H9 (cell line): Measurements from ENCODE around the gene N4BP2. TPM values are rescaled to one million over a fixed set of nuclear protein-coding genes. Genes with fewer than 3 reads are reported as not detected.

Experiments used
- DNase-seq: peaks from one replicate; pipeline ENCODE4 v3.0.0-alpha.2; 2017
- H2AFZ ChIP-seq: one replicate; pipeline ENCODE4 v1.6.1; 2013; ENCODE audit warnings: mild to moderate bottlenecking, low read length, control low read depth, moderate library complexity
- H2AK5ac ChIP-seq: 2 replicates; pipeline ENCODE4 v1.6.1; 2013; ENCODE audit warnings: low read length, control low read depth, mixed read lengths; ENCODE audit not compliant: insufficient read length
- H2BK120ac ChIP-seq: one replicate; pipeline ENCODE4 v1.6.1; 2013; ENCODE audit warnings: low read depth, mild to moderate bottlenecking, low read length, control low read depth, inconsistent platforms; ENCODE audit not compliant: poor library complexity, severe bottlenecking
- H2BK12ac ChIP-seq: 2 replicates; pipeline ENCODE4 v1.6.1; 2013; ENCODE audit warnings: low read length, control low read depth, mixed read lengths, low read depth; ENCODE audit not compliant: insufficient read length
- H2BK15ac ChIP-seq: 2 replicates; pipeline ENCODE4 v1.6.1; 2013; ENCODE audit warnings: low read depth, low read length, control low read depth
- H2BK20ac ChIP-seq: one replicate; pipeline ENCODE4 v1.6.1; 2013; ENCODE audit warnings: low read depth, mild to moderate bottlenecking, low read length, control low read depth, inconsistent platforms; ENCODE audit not compliant: poor library complexity, severe bottlenecking
- H2BK5ac ChIP-seq: 2 replicates; pipeline ENCODE4 v1.6.1; 2013; ENCODE audit warnings: low read length, control low read depth, mixed read lengths; ENCODE audit not compliant: insufficient read length
- H3K14ac ChIP-seq: 2 replicates; pipeline ENCODE4 v1.6.1; 2013; ENCODE audit warnings: low read length, control low read depth; ENCODE audit not compliant: insufficient read depth
- H3K18ac ChIP-seq: 2 replicates; pipeline ENCODE4 v1.6.1; 2013; ENCODE audit warnings: low read depth, mild to moderate bottlenecking, mixed read lengths, low read length, control low read depth; ENCODE audit not compliant: insufficient read length
- H3K23ac ChIP-seq: 2 replicates; pipeline ENCODE4 v1.6.1; 2013; ENCODE audit warnings: low read length, control low read depth, mixed read lengths, low read depth; ENCODE audit not compliant: insufficient read length
- H3K23me2 ChIP-seq: 2 replicates; pipeline ENCODE4 v1.6.1; 2013; ENCODE audit warnings: low read depth, mild to moderate bottlenecking, mixed read lengths, low read length, control low read depth; ENCODE audit not compliant: insufficient read length, poor library complexity, severe bottlenecking
- H3K27ac ChIP-seq: 2 replicates; pipeline ENCODE4 v1.5.1; 2013; ENCODE audit warnings: low read length, control low read depth, mixed read lengths, low read depth; ENCODE audit not compliant: insufficient read length
- H3K27me3 ChIP-seq: 2 replicates; pipeline ENCODE4 v1.6.1; 2013; ENCODE audit warnings: low read length, control low read depth, inconsistent platforms; ENCODE audit not compliant: insufficient read depth
- H3K4ac ChIP-seq: 2 replicates; pipeline ENCODE4 v1.6.1; 2013; ENCODE audit warnings: low read depth, mild to moderate bottlenecking, control low read depth, inconsistent platforms, low read length, moderate library complexity
- H3K4me1 ChIP-seq: 2 replicates; pipeline ENCODE4 v1.6.1; 2013; ENCODE audit warnings: low read length, control low read depth, inconsistent platforms; ENCODE audit not compliant: insufficient read depth
- H3K4me2 ChIP-seq: 2 replicates; pipeline ENCODE4 v1.6.1; 2013; ENCODE audit warnings: low read length, control low read depth, mixed read lengths; ENCODE audit not compliant: insufficient read length, insufficient read depth
- H3K56ac ChIP-seq: 2 replicates; pipeline ENCODE4 v1.6.1; 2013; ENCODE audit warnings: low read depth, mild to moderate bottlenecking, mixed read lengths, low read length, control low read depth; ENCODE audit not compliant: insufficient read length
- H3K79me1 ChIP-seq: 2 replicates; pipeline ENCODE4 v1.6.1; 2013; ENCODE audit warnings: low read depth, mild to moderate bottlenecking, moderate library complexity, low read length, control low read depth, inconsistent platforms; ENCODE audit not compliant: insufficient read depth, poor library complexity, severe bottlenecking
- H3K79me2 ChIP-seq: 2 replicates; pipeline ENCODE4 v1.6.1; 2013; ENCODE audit warnings: low read length, control low read depth, inconsistent platforms; ENCODE audit not compliant: insufficient read depth
- H3K9ac ChIP-seq: 2 replicates; pipeline ENCODE4 v1.6.1; 2013; ENCODE audit warnings: low read length, control low read depth, mixed read lengths; ENCODE audit not compliant: insufficient read length; ENCODE audit errors: extremely low read depth
- H3K9me3 ChIP-seq: one replicate; pipeline ENCODE4 v1.6.1; 2013; ENCODE audit warnings: low read depth, low read length, inconsistent platforms; ENCODE audit not compliant: control insufficient read depth
- H3T11ph ChIP-seq: one replicate; pipeline ENCODE4 v1.6.1; 2013; ENCODE audit warnings: mild to moderate bottlenecking, low read length, control low read depth, inconsistent platforms
- H4K20me1 ChIP-seq: one replicate; pipeline ENCODE4 v1.6.1; 2013; ENCODE audit not compliant: control insufficient read depth, insufficient read length, insufficient read depth
- H4K5ac ChIP-seq: 2 replicates; pipeline ENCODE4 v1.6.1; 2013; ENCODE audit warnings: low read depth, mild to moderate bottlenecking, mixed read lengths, low read length, control low read depth; ENCODE audit not compliant: insufficient read length
- H4K8ac ChIP-seq: replicated peaks from 2 replicates; pipeline ENCODE4 v1.6.1; 2013; ENCODE audit warnings: low read length, control low read depth, mixed read lengths, low read depth; ENCODE audit not compliant: insufficient read length
- H4K91ac ChIP-seq: 2 replicates; pipeline ENCODE4 v1.6.1; 2013; ENCODE audit warnings: low read depth, mild to moderate bottlenecking, moderate library complexity, mixed read lengths, low read length, control low read depth; ENCODE audit not compliant: insufficient read length
- H3K27ac Mint-ChIP-seq, 3 experiments: 2 replicates in 2 of 3; 3 replicates in 1 of 3; pipeline ENCODE4 v1.8.0; 2020 to 2021; ENCODE audit warnings: mixed read lengths in 3 of 3, mild to moderate bottlenecking in 1 of 3, moderate library complexity in 1 of 3
- H3K27me3 Mint-ChIP-seq: 2 replicates; pipeline ENCODE4 v1.8.0; 2021; ENCODE audit warnings: low read depth, mild to moderate bottlenecking, moderate library complexity, mixed read lengths
- H3K36me3 Mint-ChIP-seq, 3 experiments: 2 replicates in 2 of 3; 3 replicates in 1 of 3; pipeline ENCODE4 v1.8.0; 2020 to 2021; ENCODE audit warnings: low read depth in 3 of 3, mixed read lengths in 3 of 3; ENCODE audit not compliant: insufficient read depth in 1 of 3
- H3K4me1 Mint-ChIP-seq, 2 experiments: 2 replicates each; pipeline ENCODE4 v1.8.0; 2020; ENCODE audit warnings: mixed read lengths in 2 of 2
- H3K4me3 Mint-ChIP-seq, 2 experiments: 2 replicates in 1 of 2; 3 replicates in 1 of 2; pipeline ENCODE4 v1.8.0; 2020 to 2021; ENCODE audit warnings: mild to moderate bottlenecking in 2 of 2, mixed read lengths in 2 of 2, moderate library complexity in 1 of 2
- H3K9me3 Mint-ChIP-seq, 2 experiments: 2 replicates in 1 of 2; 3 replicates in 1 of 2; pipeline ENCODE4 v1.8.0; 2020; ENCODE audit warnings: mild to moderate bottlenecking in 2 of 2, mixed read lengths in 2 of 2, moderate library complexity in 1 of 2
- WGBS: extraction: QIAGEN DNeasy Blood & Tissue Kit; methylation state at CpG from one replicate; pipeline ENCODE4 v1.1.7; 2013; ENCODE audit warnings: missing lambda C conversion rate, low lambda C conversion rate, mixed read lengths; ENCODE audit not compliant: insufficient read length; ENCODE audit errors: extremely low coverage; 5-methylcytosine and 5-hydroxymethylcytosine counted together
- total RNA-seq: library from RNA; stranded (reverse); gene quantifications from 2 replicates; pipeline ENCODE4 v1.2.1, GENCODE V29; 2021
- TF ChIP-seq, protein P1 (sequence below): fragments of 200-600 bp; sonication (generic); conservative IDR thresholded peaks from 3 replicates; pipeline ENCODE4 v1.8.0; 2021; ENCODE audit warnings: antibody characterized with exemption, mild to moderate bottlenecking

Gene N4BP2
- total RNA-seq, 1 experiment from 2014 or later: 35.0 TPM

DNA sequence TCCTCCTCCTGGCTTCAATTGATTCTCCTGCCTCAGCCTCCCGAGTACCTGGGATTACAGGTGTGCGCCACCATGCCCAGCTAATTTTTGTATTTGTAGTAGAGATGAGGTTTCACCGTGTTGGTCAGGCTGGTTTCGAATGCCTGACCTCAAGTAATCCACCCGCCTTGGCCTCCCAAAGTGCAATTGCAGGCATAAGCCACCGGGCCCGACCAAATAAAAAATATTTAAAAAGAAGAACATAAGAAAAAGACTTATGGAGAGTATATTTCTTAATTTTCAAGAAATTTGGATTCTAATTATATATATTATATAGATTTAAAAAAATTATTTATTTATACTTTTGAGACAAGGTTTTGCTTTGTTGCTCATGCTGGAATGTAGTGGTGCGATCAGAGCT is 29.8 kb downstream of the N4BP2 start:
- Histone ChIP-seq H2BK20ac (no peak overlapping the region), H2AFZ (no peak overlapping the region), H3K9me3 (no peaks in the 10 kb centered on the region), H2BK5ac (no peak overlapping the region), H3K79me2 (no peaks in the 10 kb centered on the region; the same call in 1 of the 2 replicates), H2BK15ac (no peak overlapping the region), H3K23ac (no peak overlapping the region), H4K91ac (no peak overlapping the region), H3K14ac (no peak overlapping the region), H3K23me2 (no peaks in the 10 kb centered on the region), H4K5ac (no peak overlapping the region), H2BK120ac (no peak overlapping the region), H3K4ac (no peak overlapping the region), H3K9ac (no peak overlapping the region), H3K4me2 (no peak overlapping the region), H3T11ph (no peak overlapping the region), H2BK12ac (no peak overlapping the region), H3K27ac (no peak overlapping the region), H4K20me1 (no peaks in the 10 kb centered on the region), H3K56ac (no peak overlapping the region), H3K27me3 (no peaks in the 10 kb centered on the region), H3K79me1 (peaks cover 4% of the 10 kb centered on the region), H2AK5ac (no peak overlapping the region), H3K18ac (no peak overlapping the region), H3K4me1 (no peaks in the 10 kb centered on the region), H4K8ac (no peak overlapping the region)
- WGBS: no CpG with 5 or more reads among the region's 8 CpGs
- Mint-ChIP-seq H3K4me1 (no peaks in the 10 kb centered on the region), H3K27me3 (no peaks in the 10 kb centered on the region), H3K36me3 (peaks cover 5 to 17% (median 17%) of the 10 kb centered on the region in 3 experiments; a peak in 6 of 7 replicates), H3K4me3 (no peak overlapping the region), H3K9me3 (no peaks in the 10 kb centered on the region), H3K27ac (no peak overlapping the region)
- no peak for DNase-seq
- TF ChIP-seq, protein P1, sequence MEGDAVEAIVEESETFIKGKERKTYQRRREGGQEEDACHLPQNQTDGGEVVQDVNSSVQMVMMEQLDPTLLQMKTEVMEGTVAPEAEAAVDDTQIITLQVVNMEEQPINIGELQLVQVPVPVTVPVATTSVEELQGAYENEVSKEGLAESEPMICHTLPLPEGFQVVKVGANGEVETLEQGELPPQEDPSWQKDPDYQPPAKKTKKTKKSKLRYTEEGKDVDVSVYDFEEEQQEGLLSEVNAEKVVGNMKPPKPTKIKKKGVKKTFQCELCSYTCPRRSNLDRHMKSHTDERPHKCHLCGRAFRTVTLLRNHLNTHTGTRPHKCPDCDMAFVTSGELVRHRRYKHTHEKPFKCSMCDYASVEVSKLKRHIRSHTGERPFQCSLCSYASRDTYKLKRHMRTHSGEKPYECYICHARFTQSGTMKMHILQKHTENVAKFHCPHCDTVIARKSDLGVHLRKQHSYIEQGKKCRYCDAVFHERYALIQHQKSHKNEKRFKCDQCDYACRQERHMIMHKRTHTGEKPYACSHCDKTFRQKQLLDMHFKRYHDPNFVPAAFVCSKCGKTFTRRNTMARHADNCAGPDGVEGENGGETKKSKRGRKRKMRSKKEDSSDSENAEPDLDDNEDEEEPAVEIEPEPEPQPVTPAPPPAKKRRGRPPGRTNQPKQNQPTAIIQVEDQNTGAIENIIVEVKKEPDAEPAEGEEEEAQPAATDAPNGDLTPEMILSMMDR: peak; percentile 22; the same call in 1 of the 3 replicates
